ENCODE results near the gene LYSET.
"Not testable (repeated sequence)": the region's sequence is repeated elsewhere in the genome, so short reads cannot be mapped to it uniquely, and the experiment has no call there.

LYSET gene

DNA sequence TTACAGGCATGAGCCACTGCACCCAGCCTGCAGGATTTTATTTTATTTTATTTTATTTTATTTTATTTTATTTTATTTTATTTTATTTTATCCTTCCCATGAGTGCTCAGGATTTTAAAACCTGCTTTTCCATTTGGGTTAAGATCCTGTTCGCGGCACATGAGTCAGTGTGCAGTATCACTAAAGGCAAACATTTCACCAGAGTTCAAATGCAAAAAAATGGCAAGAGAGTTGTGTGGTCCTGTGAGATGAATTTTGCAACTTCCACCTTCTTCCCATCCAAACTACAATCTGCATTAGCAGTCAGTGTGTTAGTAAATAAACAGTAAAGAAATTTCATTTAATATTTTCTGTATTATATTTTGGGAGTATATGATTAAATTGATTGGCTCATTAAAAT is 29.4 kb upstream of the LYSET start:
- TF ChIP-seq ZNF707 (tag by site-specific recombination; IDR thresholded peaks at IDR 0.05): no peak
- TF ChIP-seq ZNF223 (tag by site-specific recombination; IDR thresholded peaks at IDR 0.05): no peak
- no peak for TF ChIP-seq ZNF132 (tag by site-specific recombination; IDR thresholded peaks at IDR 0.05; ENCODE audit: borderline replicate concordance)
- no peak for TF ChIP-seq ATF2 (tag by site-specific recombination; IDR thresholded peaks at IDR 0.05; ENCODE audit: low read depth)
- TF ChIP-seq, protein P1, sequence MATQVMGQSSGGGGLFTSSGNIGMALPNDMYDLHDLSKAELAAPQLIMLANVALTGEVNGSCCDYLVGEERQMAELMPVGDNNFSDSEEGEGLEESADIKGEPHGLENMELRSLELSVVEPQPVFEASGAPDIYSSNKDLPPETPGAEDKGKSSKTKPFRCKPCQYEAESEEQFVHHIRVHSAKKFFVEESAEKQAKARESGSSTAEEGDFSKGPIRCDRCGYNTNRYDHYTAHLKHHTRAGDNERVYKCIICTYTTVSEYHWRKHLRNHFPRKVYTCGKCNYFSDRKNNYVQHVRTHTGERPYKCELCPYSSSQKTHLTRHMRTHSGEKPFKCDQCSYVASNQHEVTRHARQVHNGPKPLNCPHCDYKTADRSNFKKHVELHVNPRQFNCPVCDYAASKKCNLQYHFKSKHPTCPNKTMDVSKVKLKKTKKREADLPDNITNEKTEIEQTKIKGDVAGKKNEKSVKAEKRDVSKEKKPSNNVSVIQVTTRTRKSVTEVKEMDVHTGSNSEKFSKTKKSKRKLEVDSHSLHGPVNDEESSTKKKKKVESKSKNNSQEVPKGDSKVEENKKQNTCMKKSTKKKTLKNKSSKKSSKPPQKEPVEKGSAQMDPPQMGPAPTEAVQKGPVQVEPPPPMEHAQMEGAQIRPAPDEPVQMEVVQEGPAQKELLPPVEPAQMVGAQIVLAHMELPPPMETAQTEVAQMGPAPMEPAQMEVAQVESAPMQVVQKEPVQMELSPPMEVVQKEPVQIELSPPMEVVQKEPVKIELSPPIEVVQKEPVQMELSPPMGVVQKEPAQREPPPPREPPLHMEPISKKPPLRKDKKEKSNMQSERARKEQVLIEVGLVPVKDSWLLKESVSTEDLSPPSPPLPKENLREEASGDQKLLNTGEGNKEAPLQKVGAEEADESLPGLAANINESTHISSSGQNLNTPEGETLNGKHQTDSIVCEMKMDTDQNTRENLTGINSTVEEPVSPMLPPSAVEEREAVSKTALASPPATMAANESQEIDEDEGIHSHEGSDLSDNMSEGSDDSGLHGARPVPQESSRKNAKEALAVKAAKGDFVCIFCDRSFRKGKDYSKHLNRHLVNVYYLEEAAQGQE (tag by site-specific recombination; IDR thresholded peaks at IDR 0.05): no peak
- TF ChIP-seq ZNF654 (tag by site-specific recombination; IDR thresholded peaks at IDR 0.05; ENCODE audit: low read depth): no peak
- TF ChIP-seq, protein P2, sequence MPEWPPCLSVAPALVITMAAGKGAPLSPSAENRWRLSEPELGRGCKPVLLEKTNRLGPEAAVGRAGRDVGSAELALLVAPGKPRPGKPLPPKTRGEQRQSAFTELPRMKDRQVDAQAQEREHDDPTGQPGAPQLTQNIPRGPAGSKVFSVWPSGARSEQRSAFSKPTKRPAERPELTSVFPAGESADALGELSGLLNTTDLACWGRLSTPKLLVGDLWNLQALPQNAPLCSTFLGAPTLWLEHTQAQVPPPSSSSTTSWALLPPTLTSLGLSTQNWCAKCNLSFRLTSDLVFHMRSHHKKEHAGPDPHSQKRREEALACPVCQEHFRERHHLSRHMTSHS (tag by site-specific recombination; IDR thresholded peaks at IDR 0.05): no peak
- no peak for TF ChIP-seq GLI2 (tag by site-specific recombination; IDR thresholded peaks at IDR 0.05; ENCODE audit: borderline replicate concordance, low read depth)
- TF ChIP-seq CTCF (tag by site-specific recombination; IDR thresholded peaks at IDR 0.05): no peak
- TF ChIP-seq ZSCAN23 (tag by site-specific recombination; IDR thresholded peaks at IDR 0.05): no peak
- no peak for TF ChIP-seq ZNF214 (tag by site-specific recombination; IDR thresholded peaks at IDR 0.05; ENCODE audit: borderline replicate concordance)
- TF ChIP-seq ZNF350 (tag by site-specific recombination; IDR thresholded peaks at IDR 0.05): no peak
- no peak for TF ChIP-seq ZNF76 (tag by site-specific recombination; IDR thresholded peaks at IDR 0.05; ENCODE audit: borderline replicate concordance, low read depth)
- TF ChIP-seq ZNF391 (tag by site-specific recombination; IDR thresholded peaks at IDR 0.05; ENCODE audit: borderline replicate concordance, low read depth): no peak
- TF ChIP-seq, protein P3, sequence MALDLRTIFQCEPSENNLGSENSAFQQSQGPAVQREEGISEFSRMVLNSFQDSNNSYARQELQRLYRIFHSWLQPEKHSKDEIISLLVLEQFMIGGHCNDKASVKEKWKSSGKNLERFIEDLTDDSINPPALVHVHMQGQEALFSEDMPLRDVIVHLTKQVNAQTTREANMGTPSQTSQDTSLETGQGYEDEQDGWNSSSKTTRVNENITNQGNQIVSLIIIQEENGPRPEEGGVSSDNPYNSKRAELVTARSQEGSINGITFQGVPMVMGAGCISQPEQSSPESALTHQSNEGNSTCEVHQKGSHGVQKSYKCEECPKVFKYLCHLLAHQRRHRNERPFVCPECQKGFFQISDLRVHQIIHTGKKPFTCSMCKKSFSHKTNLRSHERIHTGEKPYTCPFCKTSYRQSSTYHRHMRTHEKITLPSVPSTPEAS (tag by site-specific recombination; IDR thresholded peaks at IDR 0.05): no peak
- Histone ChIP-seq H3K4me3 (ENCODE audit: low read depth, low read length) (no peak overlapping the region), H3K27ac (ENCODE audit: extremely low read depth, low read depth, low read length) (no peak overlapping the region), H3K4me1 (ENCODE audit: control insufficient read depth, insufficient read depth, low read length) (no peaks in the 10 kb centered on the region), H3K36me3 (ENCODE audit: control insufficient read depth in 2 of 2, insufficient read depth in 1 of 2, low read length in 2 of 2) (no peaks in the 10 kb centered on the region), H3K9me3 (ENCODE audit: control insufficient read depth, insufficient read depth, low read depth, low read length) (no peaks in the 10 kb centered on the region)
- CTCF ChIA-PET: no interaction called here
- POLR2A ChIA-PET: no interaction called here

GRCh38 chr14:93156693-93157369 is 28.3 kb upstream of the LYSET start:
- Histone ChIP-seq H3K9me3 (ENCODE audit: control insufficient read depth, insufficient read depth, low read depth, low read length) (no peaks in the 10 kb centered on the region), H3K4me3 (ENCODE audit: low read depth, low read length) (no peak overlapping the region), H3K27ac (ENCODE audit: extremely low read depth, low read depth, low read length) (no peak overlapping the region), H3K4me1 (ENCODE audit: control insufficient read depth, insufficient read depth, low read length) (no peaks in the 10 kb centered on the region), H3K36me3 (ENCODE audit: control insufficient read depth in 2 of 2, insufficient read depth in 1 of 2, low read length in 2 of 2) (no peaks in the 10 kb centered on the region)
- CTCF ChIA-PET: interaction anchor here (1.0 kb wide), 1 partner anchor 44 kb away, joined by 5 read pairs; no protein-coding TSS in a partner anchor
- POLR2A ChIA-PET: no interaction called here
- 0 out of 2 replicates have a peak, but pooled peaks have one; percentile 21 for TF ChIP-seq IKZF3 (tag by site-specific recombination; IDR thresholded peaks at IDR 0.05)
- TF ChIP-seq ZNF19 (tag by site-specific recombination; IDR thresholded peaks at IDR 0.05; ENCODE audit: low read depth): no peak

- H3K27ac ChIP-seq (ENCODE audit: extremely low read depth, low read depth, low read length); H3K9me3 ChIP-seq (ENCODE audit: control insufficient read depth, insufficient read depth, low read depth, low read length); H3K36me3 ChIP-seq (ENCODE audit: control insufficient read depth in 2 of 2, insufficient read depth in 1 of 2, low read length in 2 of 2); POLR2A ChIA-PET; CTCF ChIA-PET; H3K4me1 ChIP-seq (ENCODE audit: control insufficient read depth, insufficient read depth, low read length); H3K4me3 ChIP-seq (ENCODE audit: low read depth, low read length): not testable (repeated sequence)
These were observed 26.8 kb upstream of the LYSET start for GRCh38 chr14:93158349-93158748.
